Pancreas (tissue), 10 donors: ENCODE measurements around the gene UGT8. TPM values are rescaled to one million over a fixed set of nuclear protein-coding genes. Genes with fewer than 3 reads are reported as not detected.

ENCODE experiments used
- ATAC-seq, 4 donors: fragments of 200-7000 bp; cut with Tn5 transposase; one replicate each; pipeline versions ENCODE4 v1.8.0 to v1.9.1; 2020; ENCODE audit warnings: mild to moderate bottlenecking in 4 of 4, moderate library complexity in 4 of 4
- DNase-seq, 6 donors: peaks; one replicate each; pipeline ENCODE4 v3.0.0-alpha.2; 2020
- FAIRE-seq: peaks from 2 replicates; lab custom pipeline; 2012; peaks lifted over from hg19 to GRCh38; lab: Jason Lieb, UNC
- H3K27ac ChIP-seq, 4 donors: fragments of 200-600 bp; sonication (generic); 1 replicate in 3 of 4; 2 replicates in 1 of 4; pipeline versions ENCODE4 v1.5.0 to v1.8.0; 2020
- H3K27me3 ChIP-seq, 4 donors: fragments of 200-600 bp; one replicate each; pipeline ENCODE4 v1.8.0; 2021
- H3K36me3 ChIP-seq, 3 donors: fragments of 200-600 bp; sonication (generic) in 1 of 3; one replicate each; pipeline versions ENCODE4 v1.5.0 to v1.8.0; 2020 to 2021
- H3K4me1 ChIP-seq, 3 donors: fragments of 200-600 bp; one replicate each; pipeline ENCODE4 v1.8.0; 2021
- H3K4me3 ChIP-seq, 4 donors: fragments of 200-600 bp; sonication (generic) in 2 of 4; one replicate each; pipeline versions ENCODE4 v1.5.0 to v1.8.0; 2020 to 2021
- H3K9me3 ChIP-seq, 4 donors: fragments of 200-600 bp; one replicate each; pipeline ENCODE4 v1.8.0; 2021
- CTCF ChIP-seq, 4 donors: fragments of 200-600 bp; sonication (generic) in 3 of 4; IDR thresholded peaks; one replicate each; pipeline versions ENCODE4 v1.5.0 to v1.8.0; 2021; ENCODE audit warnings: antibody characterized with exemption in 4 of 4
- WGBS, 2 donors: extraction: QIAGEN DNeasy Blood & Tissue Kit; methylation state at CpG; one replicate each; pipeline ENCODE4 v1.1.7; 2013; 5-methylcytosine and 5-hydroxymethylcytosine counted together
- intact Hi-C, 3 donors: fragments of 100-400 bp; cut with DNase I; formaldehyde crosslinking; loops; one replicate each; pipeline versions ENCODE4 v1.11.1 to v1.14.2; 2022
- polyA plus RNA-seq, 2 donors: library from polyadenylated mRNA; stranded (reverse); fragments of 200-250 nt; gene quantifications; one replicate each; pipeline ENCODE4 v1.2.3, GENCODE V29; 2013
- total RNA-seq, 6 donors: library from RNA; stranded (reverse); fragmentation: NEBNext Ultra II Directional in 4 of 6; extraction: Animal tissue kit (Norgen Biotek cat#: 25700) in 4 of 6; gene quantifications; one replicate each; pipeline versions ENCODE4 v1.2.1 to v1.2.4, GENCODE V29; 2021 to 2023
- donor health status: healthy with polysubstance abuse.
- donor health status: DM: no; HTN: no; CAD: no; lungs with moderate emphysema.
- donor health status: DM: no; HTN: no; CAD: no.
- donor health status: control.
- donor health status: control.
- donor health status: Bipolar disorder and iron deficiency.
- donor health status: DM: yes; HTN: yes; CAD: no.
- donor health status: DM: no; HTN: no; CAD: no.
- donor health status: DM: no; HTN: no; CAD: no.
- donor health status: DM: yes; HTN: yes; CAD: no.

Gene UGT8
- total and polyA plus RNA-seq, 8 donors: 1.5 to 9.6 (median 5.7) TPM

- H3K9me3 ChIP-seq: no peaks in the 10 kb centered on the region
- no peak for DNase-seq
- H3K4me3 ChIP-seq: no peak overlapping the region
- WGBS, 2 donors: 81 to 93% methylated on average over 1 of the region's 1 CpG
- H3K27me3 ChIP-seq: no peaks in the 10 kb centered on the region
- H3K36me3 ChIP-seq: no peaks in the 10 kb centered on the region
- no peak overlapping the region for H3K27ac ChIP-seq
- ATAC-seq: no peak
- H3K4me1 ChIP-seq: peaks cover 0 to 6% (median 0%) of the 10 kb centered on the region in 3 donors
- intact Hi-C loops: loop anchor here in 2 of 3 donors (5.0 to 10.0 kb wide), 2 partner anchors 297 to 305 kb away; no protein-coding TSS in a partner anchor
- no peak for FAIRE-seq
- TF ChIP-seq CTCF (IDR thresholded peaks at IDR 0.05): no peak
These were observed 93.3 kb downstream of the UGT8 start for GRCh38 chr4:114691865-114692264.

GRCh38 chr4:114692958-114693357 lies 94.4 kb downstream of the UGT8 start:
- Histone ChIP-seq H3K27ac (no peak overlapping the region), H3K4me1 (peaks cover 0 to 4% (median 0%) of the 10 kb centered on the region in 3 donors), H3K36me3 (no peaks in the 10 kb centered on the region), H3K4me3 (no peak overlapping the region), H3K9me3 (no peaks in the 10 kb centered on the region), H3K27me3 (no peaks in the 10 kb centered on the region)
- WGBS, 2 donors: 52 to 53% methylated on average over 3 of the region's 3 CpGs
- FAIRE-seq (no peak), ATAC-seq (no peak), DNase-seq (no peak)
- no peak for TF ChIP-seq CTCF (IDR thresholded peaks at IDR 0.05)
- intact Hi-C loops: loop anchor here in 2 of 3 donors (5.0 to 10.0 kb wide), 2 partner anchors 298 to 306 kb away; no protein-coding TSS in a partner anchor

GRCh38 chr4:114694770-114695169 lies 96.2 kb downstream of the UGT8 start:
- 0 to 1% methylated on average over 1 of the region's 1 CpG for WGBS, 2 donors
- Histone ChIP-seq H3K4me1 (no peaks in the 10 kb centered on the region), H3K27ac (no peak overlapping the region), H3K4me3 (no peak overlapping the region), H3K27me3 (no peaks in the 10 kb centered on the region), H3K9me3 (no peaks in the 10 kb centered on the region), H3K36me3 (no peaks in the 10 kb centered on the region)
- TF ChIP-seq CTCF (IDR thresholded peaks at IDR 0.05): peak; percentile 7 to 53 (median 30)
- FAIRE-seq (peak; percentile 95), ATAC-seq (peak in 2 of 4 donors; percentile 48 to 58), DNase-seq (no peak)
- intact Hi-C loops: loop anchor here in 2 of 3 donors (5.0 to 10.0 kb wide), 2 partner anchors 300 to 307 kb away; no protein-coding TSS in a partner anchor

GRCh38 chr4:114698231-114698630 lies 99.6 kb downstream of the UGT8 start:
- Histone ChIP-seq H3K4me3 (no peak overlapping the region), H3K36me3 (no peaks in the 10 kb centered on the region), H3K4me1 (peaks cover 0 to 5% (median 0%) of the 10 kb centered on the region in 3 donors), H3K9me3 (no peaks in the 10 kb centered on the region), H3K27ac (no peak overlapping the region), H3K27me3 (no peaks in the 10 kb centered on the region)
- FAIRE-seq (no peak), DNase-seq (no peak), ATAC-seq (no peak)
- WGBS, 2 donors: 45 to 55% methylated on average over 4 of the region's 4 CpGs
- intact Hi-C loops: loop anchor here in 1 of 3 donors (10.0 kb wide), 1 partner anchor 303 kb away; no protein-coding TSS in a partner anchor
- TF ChIP-seq CTCF (IDR thresholded peaks at IDR 0.05): no peak

GRCh38 chr4:114701491-114701890 lies 102.9 kb downstream of the UGT8 start:
- 53 to 56% methylated on average over 5 of the region's 5 CpGs for WGBS, 2 donors
- intact Hi-C loops: no loop called here
- H3K36me3 ChIP-seq: no peaks in the 10 kb centered on the region
- peaks cover 0 to 5% (median 0%) of the 10 kb centered on the region in 3 donors for H3K4me1 ChIP-seq
- ATAC-seq: no peak
- no peak for FAIRE-seq
- no peak for DNase-seq
- H3K27me3 ChIP-seq: no peaks in the 10 kb centered on the region
- no peak overlapping the region for H3K27ac ChIP-seq
- no peaks in the 10 kb centered on the region for H3K9me3 ChIP-seq
- no peak for TF ChIP-seq CTCF (IDR thresholded peaks at IDR 0.05)
- no peak overlapping the region for H3K4me3 ChIP-seq
